Measurements from ENCODE around the gene ABHD17C. TPM values are rescaled to one million over a fixed set of nuclear protein-coding genes. Genes with fewer than 3 reads are reported as not detected.

ABHD17C gene
- total and polyA plus RNA-seq, 2 experiments from 2014 or later, result 11.3 to 23.8 TPM

GRCh38 chr15:80769829-80770705 lies 75.0 kb downstream of the ABHD17C start (continued):
- TF ChIP-seq ZNF462 (CRISPR knock-in tag; IDR thresholded peaks at IDR 0.05) (no peak), CREB1 (CRISPR knock-in tag; IDR thresholded peaks at IDR 0.05; ENCODE audit: low read depth) (no peak), CTCF (conservative IDR thresholded peaks at IDR 0.05; ENCODE audit: low read depth in 2 of 2) (no peak)

- H3K36me3 ChIP-seq (ENCODE audit: insufficient read depth), result no peaks in the 10 kb centered on the region
- Mint-ChIP-seq H3K27ac (no peak overlapping the region), H3K4me3 (no peak overlapping the region), H3K4me1 (peaks cover 10% of the 10 kb centered on the region; the same call in 2 of the 3 replicates), H3K9me3 (no peaks in the 10 kb centered on the region), H3K36me3 (ENCODE audit: low read depth) (no peaks in the 10 kb centered on the region), H3K27me3 (ENCODE audit: insufficient read depth, low read depth, poor library complexity) (peaks cover 6% of the 10 kb centered on the region)
- H2AFZ ChIP-seq, result no peak overlapping the region
- no peak for ATAC-seq
- no peak overlapping the region for H3K27ac ChIP-seq (ENCODE audit: low read depth)
- no peaks in the 10 kb centered on the region for H3F3A ChIP-seq (replicated peaks; ENCODE audit: low read depth)
- no peak for DNase-seq (ENCODE audit: low spot score)
- H3K4me2 ChIP-seq, result no peak overlapping the region
- 0 out of 2 replicates have a peak, but pooled peaks cover 7% of the 10 kb centered on the region for H3K4me1 ChIP-seq (ENCODE audit: insufficient read depth)
- peaks cover 7% of the 10 kb centered on the region for H3K27me3 ChIP-seq (ENCODE audit: insufficient read depth)
- TF ChIP-seq JUNB (IDR thresholded peaks at IDR 0.05; ENCODE audit: unreplicated experiment), result no peak
- TF ChIP-seq REST (IDR thresholded peaks at IDR 0.05; ENCODE audit: unreplicated experiment), result no peak
- no peak for TF ChIP-seq NANOG (IDR thresholded peaks at IDR 0.05; ENCODE audit: borderline replicate concordance)
- no peak for TF ChIP-seq ETS1 (IDR thresholded peaks at IDR 0.05)
- TF ChIP-seq EZH2 (IDR thresholded peaks at IDR 0.05; ENCODE audit: low read depth, unreplicated experiment), result no peak
- H4K20me1 ChIP-seq (replicated peaks; ENCODE audit: insufficient read depth), result no peaks in the 10 kb centered on the region
- no peaks in the 10 kb centered on the region for H3K79me2 ChIP-seq (replicated peaks; ENCODE audit: insufficient read depth)
- no peak overlapping the region for H3K4me3 ChIP-seq
- peaks cover 9% of the 10 kb centered on the region for H3K9me2 ChIP-seq (ENCODE audit: insufficient read depth)
These were observed 78.0 kb downstream of the ABHD17C start for GRCh38 chr15:80773122-80773551.
